GM19238 (cell line): ENCODE data around the gene EFHD2.
"Not testable (repeated sequence)": the region's sequence is repeated elsewhere in the genome, so short reads cannot be mapped to it uniquely, and the experiment has no call there.

Experiments used
- DNase-seq: peaks from one replicate; pipeline ENCODE4 v3.0.0; 2011; ENCODE audit warnings: low spot score; ENCODE audit not compliant: insufficient read length

The EFHD2 gene

GRCh38 chr1:15430787-15431570 is 21.3 kb downstream of the EFHD2 start:
- DNase-seq, result peak; percentile 90

- no peak for DNase-seq
Measured at GRCh38 chr1:15431571-15431948, 21.9 kb downstream of the EFHD2 start.

GRCh38 chr1:15432324-15432723 is 22.6 kb downstream of the EFHD2 start:
- no peak for DNase-seq

GRCh38 chr1:15433471-15433870 is 23.8 kb downstream of the EFHD2 start:
- DNase-seq, result no peak

- DNase-seq, result not testable (repeated sequence)
Measured at GRCh38 chr1:15434739-15435138, 25.1 kb downstream of the EFHD2 start.

GRCh38 chr1:15435239-15436077 is 25.8 kb downstream of the EFHD2 start:
- DNase-seq, result no peak

GRCh38 chr1:15436881-15437442 is 27.3 kb downstream of the EFHD2 start:
- DNase-seq, result no peak

- no peak for DNase-seq
Measured at GRCh38 chr1:15439325-15439724, 29.6 kb downstream of the EFHD2 start.

GRCh38 chr1:15440357-15440756 is 30.7 kb downstream of the EFHD2 start:
- no peak for DNase-seq

- DNase-seq, result no peak
Measured at GRCh38 chr1:15441247-15441646, 31.6 kb downstream of the EFHD2 start.

GRCh38 chr1:15442119-15442518 is 32.4 kb downstream of the EFHD2 start:
- DNase-seq, result no peak

- no peak for DNase-seq
Measured at GRCh38 chr1:15442759-15443158, 33.1 kb downstream of the EFHD2 start.

GRCh38 chr1:15443281-15443680 is 33.6 kb downstream of the EFHD2 start:
- no peak for DNase-seq

GRCh38 chr1:15444468-15445389 is 35.0 kb downstream of the EFHD2 start:
- no peak for DNase-seq

GRCh38 chr1:15445390-15446122 is 35.9 kb downstream of the EFHD2 start:
- DNase-seq, result no peak

GRCh38 chr1:15446212-15446611 is 36.5 kb downstream of the EFHD2 start:
- DNase-seq, result no peak

GRCh38 chr1:15448877-15449462 is 39.3 kb downstream of the EFHD2 start:
- DNase-seq, result no peak

- no peak for DNase-seq
Measured at GRCh38 chr1:15449567-15449966, 39.9 kb downstream of the EFHD2 start.

- DNase-seq, result no peak
Measured at GRCh38 chr1:15451014-15451722, 41.5 kb downstream of the EFHD2 start.

GRCh38 chr1:15452216-15452615 is 42.5 kb downstream of the EFHD2 start:
- no peak for DNase-seq
